PC-3 (cell line): ENCODE measurements around the gene SNCA. TPM values are rescaled to one million over a fixed set of nuclear protein-coding genes. Genes with fewer than 3 reads are reported as not detected.

ENCODE experiments used
- ATAC-seq: fragments of 200-7000 bp; cut with Tn5 transposase; 2 replicates; pipeline ENCODE4 v1.9.1; 2020; ENCODE audit warnings: mild to moderate bottlenecking, moderate library complexity
- BruUV-seq: library from RNA; stranded (reverse); fragments of 400-500 nt; replicated peaks from 2 replicates; lab custom pipeline; 2021; lab: Mats Ljungman, UMichigan
- CTCF ChIA-PET: fragments of 300-600 bp; sonication (Branson Sonifier 250); formaldehyde crosslinking; loops from one replicate; lab custom pipeline; 2022; ENCODE audit warnings: antibody characterized with exemption; lab: Charles Lee
- POLR2A ChIA-PET: fragments of 300-600 bp; sonication (Branson Sonifier 250); formaldehyde crosslinking; loops from one replicate; lab custom pipeline; 2022; ENCODE audit warnings: antibody characterized with exemption; ENCODE audit not compliant: unreplicated experiment; lab: Charles Lee
- DNase-seq: peaks from one replicate; pipeline ENCODE4 v3.0.0-alpha.2; 2015
- H2AFZ ChIP-seq: fragments of 300-600 bp; sonication (generic); 2 replicates; pipeline ENCODE4 v1.6.0; 2016; ENCODE audit warnings: antibody characterized with exemption, low read length
- H3F3A ChIP-seq: fragments of 300-600 bp; sonication (generic); one replicate; pipeline ENCODE4 v1.6.0; 2017; ENCODE audit warnings: antibody characterized with exemption, low read length, control low read depth, mild to moderate bottlenecking; ENCODE audit not compliant: unreplicated experiment
- H3K27ac ChIP-seq: fragments of 300-600 bp; sonication (generic); 2 replicates; pipeline ENCODE4 v1.5.1; 2016; ENCODE audit warnings: mild to moderate bottlenecking, low read length
- H3K27me3 ChIP-seq: fragments of 300-600 bp; sonication (generic); 2 replicates; pipeline ENCODE4 v1.6.1; 2016; ENCODE audit warnings: low read length, mixed read lengths
- H3K36me3 ChIP-seq: fragments of 300-600 bp; sonication (generic); 2 replicates; pipeline ENCODE4 v1.6.1; 2016; ENCODE audit warnings: low read depth, mixed run types, low read length, mixed read lengths
- H3K4me1 ChIP-seq: fragments of 300-600 bp; sonication (generic); 2 replicates; pipeline ENCODE4 v1.5.1; 2016; ENCODE audit warnings: low read length; ENCODE audit not compliant: insufficient read depth
- H3K4me2 ChIP-seq: fragments of 300-600 bp; sonication (generic); 2 replicates; pipeline ENCODE4 v1.6.0; 2016; ENCODE audit warnings: low read length
- H3K4me3 ChIP-seq: fragments of 300-600 bp; sonication (generic); 2 replicates; pipeline ENCODE4 v1.5.1; 2016; ENCODE audit warnings: mild to moderate bottlenecking, low read length, mixed read lengths
- H3K79me2 ChIP-seq: fragments of 300-600 bp; sonication (generic); 2 replicates; pipeline ENCODE4 v1.6.1; 2017; ENCODE audit warnings: low read length, mixed read lengths
- H3K9ac ChIP-seq: fragments of 300-600 bp; sonication (generic); 2 replicates; pipeline ENCODE4 v1.6.0; 2016; ENCODE audit warnings: mild to moderate bottlenecking, low read length
- H3K9me2 ChIP-seq: fragments of 300-600 bp; sonication (generic); replicated peaks from 2 replicates; pipeline ENCODE4 v1.6.1; 2016; ENCODE audit warnings: mixed run types, low read length, mixed read lengths
- H3K9me3 ChIP-seq: fragments of 300-600 bp; sonication (generic); 2 replicates; pipeline ENCODE4 v1.6.1; 2016; ENCODE audit warnings: low read length, mixed read lengths
- H4K20me1 ChIP-seq: fragments of 300-600 bp; sonication (generic); 2 replicates; pipeline ENCODE4 v1.6.1; 2016; ENCODE audit warnings: low read length, mixed read lengths
- EZH2 ChIP-seq: fragments of 300-600 bp; sonication (generic); IDR thresholded peaks from one replicate; pipeline ENCODE4 v1.6.1; 2017; ENCODE audit warnings: antibody characterized with exemption, mild to moderate bottlenecking, low read length; ENCODE audit not compliant: unreplicated experiment
- EZH2phosphoT487 ChIP-seq: fragments of 300-600 bp; sonication (generic); IDR thresholded peaks from 2 replicates; pipeline ENCODE4 v1.6.1; 2018; ENCODE audit warnings: mild to moderate bottlenecking, antibody characterized with exemption, low read length, borderline replicate concordance
- intact Hi-C: fragments of 100-400 bp; cut with micrococcal nuclease; formaldehyde crosslinking; loops from 2 replicates; pipeline ENCODE4 v1.9.0; 2023
- total RNA-seq: library from RNA; depleted of rRNA; stranded (reverse); fragments of >200 nt; gene quantifications from 2 replicates; pipeline ENCODE4 v1.2.3, GENCODE V29; 2014
- TF ChIP-seq, protein P1 (sequence below): fragments of 300-600 bp; sonication (generic); conservative IDR thresholded peaks from 2 replicates; pipeline ENCODE4 v1.5.1; 2017; ENCODE audit warnings: antibody characterized with exemption, low read depth, mild to moderate bottlenecking, low read length

The SNCA gene
- total RNA-seq, 1 experiment from 2014 or later, result 1.2 TPM

DNA sequence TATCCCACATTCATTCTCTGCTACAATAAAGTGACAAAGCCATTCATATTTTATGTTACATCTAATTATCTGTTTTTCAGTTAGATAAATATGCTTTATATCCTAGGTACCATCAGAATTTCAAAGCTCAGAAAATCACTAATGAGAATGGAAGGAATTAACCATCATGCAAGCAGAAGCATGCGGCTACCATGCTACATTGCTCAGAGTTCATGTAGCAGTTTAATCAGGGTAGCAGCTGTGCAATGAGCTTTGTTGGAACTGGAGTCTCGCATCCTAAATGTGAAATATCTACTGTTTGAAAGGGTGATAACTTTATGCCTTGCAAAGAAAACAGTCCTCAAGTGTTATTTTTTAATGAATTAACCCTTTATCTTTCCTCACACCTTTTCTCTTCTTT, 77.5 kb downstream of the SNCA start:
- Histone ChIP-seq H3K27me3 (peaks cover 15% of the 10 kb centered on the region), H3K4me1 (no peaks in the 10 kb centered on the region), H3K9me3 (no peaks in the 10 kb centered on the region), H3K4me3 (no peak overlapping the region), H3K9ac (no peak overlapping the region), H3K27ac (no peak overlapping the region), H3F3A (no peaks in the 10 kb centered on the region), H3K36me3 (no peaks in the 10 kb centered on the region), H3K4me2 (no peak overlapping the region), H2AFZ (no peak overlapping the region), H3K79me2 (no peaks in the 10 kb centered on the region), H4K20me1 (no peaks in the 10 kb centered on the region), H3K9me2 (no peaks in the 10 kb centered on the region)
- CTCF ChIA-PET, result no interaction called here
- no TSS peak for BruUV-seq
- ATAC-seq (no peak), DNase-seq (no peak)
- intact Hi-C loops, result no loop called here
- POLR2A ChIA-PET, result no interaction called here
- TF ChIP-seq, protein P1, sequence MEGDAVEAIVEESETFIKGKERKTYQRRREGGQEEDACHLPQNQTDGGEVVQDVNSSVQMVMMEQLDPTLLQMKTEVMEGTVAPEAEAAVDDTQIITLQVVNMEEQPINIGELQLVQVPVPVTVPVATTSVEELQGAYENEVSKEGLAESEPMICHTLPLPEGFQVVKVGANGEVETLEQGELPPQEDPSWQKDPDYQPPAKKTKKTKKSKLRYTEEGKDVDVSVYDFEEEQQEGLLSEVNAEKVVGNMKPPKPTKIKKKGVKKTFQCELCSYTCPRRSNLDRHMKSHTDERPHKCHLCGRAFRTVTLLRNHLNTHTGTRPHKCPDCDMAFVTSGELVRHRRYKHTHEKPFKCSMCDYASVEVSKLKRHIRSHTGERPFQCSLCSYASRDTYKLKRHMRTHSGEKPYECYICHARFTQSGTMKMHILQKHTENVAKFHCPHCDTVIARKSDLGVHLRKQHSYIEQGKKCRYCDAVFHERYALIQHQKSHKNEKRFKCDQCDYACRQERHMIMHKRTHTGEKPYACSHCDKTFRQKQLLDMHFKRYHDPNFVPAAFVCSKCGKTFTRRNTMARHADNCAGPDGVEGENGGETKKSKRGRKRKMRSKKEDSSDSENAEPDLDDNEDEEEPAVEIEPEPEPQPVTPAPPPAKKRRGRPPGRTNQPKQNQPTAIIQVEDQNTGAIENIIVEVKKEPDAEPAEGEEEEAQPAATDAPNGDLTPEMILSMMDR, result no peak
- TF ChIP-seq EZH2 (no peak), EZH2phosphoT487 (no peak)

DNA sequence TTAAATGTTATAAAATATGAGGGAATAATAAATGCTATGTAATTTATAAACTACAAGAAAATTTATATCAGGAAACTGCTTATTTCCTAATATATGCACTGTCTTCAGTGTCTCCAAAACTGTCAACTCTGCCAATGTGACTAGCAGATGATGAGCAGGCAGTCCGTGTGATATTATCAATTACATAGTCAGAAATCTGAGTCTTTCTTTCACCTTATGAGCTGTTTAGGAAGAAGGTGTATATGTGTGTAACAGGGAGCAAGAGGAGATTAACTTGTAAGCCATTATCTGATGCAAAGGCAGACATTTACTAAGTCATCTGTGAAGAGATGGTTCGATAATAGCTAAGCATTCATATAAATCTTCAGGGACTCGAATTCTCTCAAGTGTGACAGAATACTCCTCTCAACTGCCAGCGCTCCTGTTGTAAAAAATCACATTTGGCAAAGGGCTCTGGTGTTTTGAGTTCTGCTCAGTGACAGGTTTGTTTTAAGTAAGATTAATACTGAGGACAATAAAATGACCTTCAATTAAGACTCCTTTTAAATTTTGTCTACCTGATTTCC, 79.7 kb downstream of the SNCA start:
- Histone ChIP-seq H3K9me3 (no peaks in the 10 kb centered on the region), H3K4me2 (no peak overlapping the region), H3K27ac (no peak overlapping the region), H2AFZ (no peak overlapping the region), H3K36me3 (no peaks in the 10 kb centered on the region), H3K9ac (no peak overlapping the region), H3K9me2 (no peaks in the 10 kb centered on the region), H3F3A (no peaks in the 10 kb centered on the region), H3K27me3 (0 out of 2 replicates have a peak, but pooled peaks cover 4% of the 10 kb centered on the region), H3K79me2 (no peaks in the 10 kb centered on the region), H4K20me1 (no peaks in the 10 kb centered on the region), H3K4me1 (peaks cover 11% of the 10 kb centered on the region), H3K4me3 (no peak overlapping the region)
- no peak for DNase-seq
- ChIA-PET POLR2A (no interaction called here), CTCF (no interaction called here)
- no TSS peak for BruUV-seq
- ATAC-seq, result no peak
- intact Hi-C loops, result no loop called here
- TF ChIP-seq EZH2, result no peak
- TF ChIP-seq EZH2phosphoT487, result no peak
- TF ChIP-seq, protein P1, result no peak

DNA sequence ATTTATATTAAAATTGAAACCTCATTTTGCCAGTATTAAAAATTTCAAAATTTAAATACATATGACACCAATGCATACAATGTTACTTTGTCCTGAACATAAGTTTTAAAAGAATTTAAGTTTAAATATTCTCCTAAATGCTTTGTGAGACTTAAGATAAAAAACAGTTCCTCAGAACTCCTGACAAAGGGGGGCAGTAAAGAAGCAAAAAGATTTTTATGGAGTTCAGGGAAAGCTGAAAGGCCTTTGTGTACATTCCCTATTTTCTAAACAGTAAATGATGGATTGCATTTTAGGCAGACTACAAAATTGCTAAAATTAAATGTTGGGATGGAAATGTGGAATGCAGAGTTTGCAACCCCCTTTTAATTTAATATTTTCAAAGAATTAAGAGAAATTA, 81.7 kb downstream of the SNCA start:
- ChIA-PET POLR2A (no interaction called here), CTCF (no interaction called here)
- intact Hi-C loops, result no loop called here
- no peak overlapping the region for H3K27ac ChIP-seq
- H3F3A ChIP-seq, result no peaks in the 10 kb centered on the region
- no peak overlapping the region for H2AFZ ChIP-seq
- no peak for TF ChIP-seq EZH2phosphoT487
- TF ChIP-seq, protein P1, result no peak; the same call in 1 of the 2 replicates
- no peak for TF ChIP-seq EZH2
- H3K4me2 ChIP-seq, result no peak overlapping the region
- no peak for ATAC-seq
- H4K20me1 ChIP-seq, result no peaks in the 10 kb centered on the region
- H3K4me3 ChIP-seq, result no peak overlapping the region
- no peaks in the 10 kb centered on the region for H3K79me2 ChIP-seq
- H3K9ac ChIP-seq, result no peak overlapping the region
- no TSS peak for BruUV-seq
- no peaks in the 10 kb centered on the region for H3K36me3 ChIP-seq
- no peaks in the 10 kb centered on the region for H3K9me3 ChIP-seq
- H3K4me1 ChIP-seq, result peaks cover 11% of the 10 kb centered on the region
- no peaks in the 10 kb centered on the region for H3K27me3 ChIP-seq
- no peaks in the 10 kb centered on the region for H3K9me2 ChIP-seq
- DNase-seq, result peak; percentile 15
